GM18498 (cell line): ENCODE data around the gene AQP12B.

ENCODE experiments used
- ATAC-seq: cut with Tn5 transposase; IDR thresholded peaks from one replicate; pipeline ENCODE4 v1.9.1; 2021; ENCODE audit warnings: mild to moderate bottlenecking, moderate library complexity; ENCODE audit not compliant: unreplicated experiment

Gene AQP12B

GRCh38 chr2:240637116-240637900 is 45.4 kb downstream of the AQP12B start:
- ATAC-seq = no peak

- ATAC-seq = no peak
Observed at GRCh38 chr2:240636563-240637115, 46.0 kb downstream of the AQP12B start.

GRCh38 chr2:240635998-240636547 is 46.6 kb downstream of the AQP12B start:
- no peak for ATAC-seq

- no peak for ATAC-seq
Observed at GRCh38 chr2:240635121-240635997, 47.3 kb downstream of the AQP12B start.

GRCh38 chr2:240632306-240632721 is 50.4 kb downstream of the AQP12B start:
- no peak for ATAC-seq

GRCh38 chr2:240631548-240632305 is 51.0 kb downstream of the AQP12B start:
- ATAC-seq = no peak

- ATAC-seq = no peak
Observed at GRCh38 chr2:240630771-240631547, 51.7 kb downstream of the AQP12B start.

- no peak for ATAC-seq
Observed at GRCh38 chr2:240629968-240630770, 52.5 kb downstream of the AQP12B start.

GRCh38 chr2:240629619-240629967 is 53.1 kb downstream of the AQP12B start:
- no peak for ATAC-seq

GRCh38 chr2:240628808-240629618 is 53.7 kb downstream of the AQP12B start:
- no peak for ATAC-seq

GRCh38 chr2:240628507-240628807 is 54.2 kb downstream of the AQP12B start:
- no peak for ATAC-seq

- no peak for ATAC-seq
Observed at GRCh38 chr2:240627736-240628506, 54.8 kb downstream of the AQP12B start.

GRCh38 chr2:240626531-240627300 is 56.0 kb downstream of the AQP12B start:
- ATAC-seq = no peak
